ENCODE data around the gene CEP112. TPM values are rescaled to one million over a fixed set of nuclear protein-coding genes. Genes with fewer than 3 reads are reported as not detected.

The CEP112 gene
- total and polyA plus RNA-seq, 2 of the 4 experiments (the other 2 are of a cell fraction) = 2.5 to 5.6 TPM

- H3K4me3 ChIP-seq (ENCODE audit: insufficient read depth, low read depth, low read length) = no peak overlapping the region
- ATAC-seq (ENCODE audit: low read depth) (no peak), DNase-seq (no peak)
- no peaks in the 10 kb centered on the region for H3K27me3 ChIP-seq (ENCODE audit: control insufficient read depth, insufficient read depth, low read length)
- H2AK9ac ChIP-seq (replicated peaks; ENCODE audit: low read depth, low read length, poor library complexity) = no peak overlapping the region
- no peak overlapping the region for H2BK120ac ChIP-seq (ENCODE audit: low read depth, low read length)
- ChIA-PET POLR2A (ENCODE audit: unreplicated experiment) (no interaction called here), CTCF (no interaction called here)
- no TSS peak for BruUV-seq (replicated peaks)
- dilution Hi-C loops (cut with HindIII; ENCODE audit: low sequenced_read_pairs, unreplicated experiment) (no loop called here), in situ Hi-C loops (cut with MboI; ENCODE audit: low sequenced_read_pairs) (no loop called here), intact Hi-C loops (cut with micrococcal nuclease) (no loop called here)
- no peak for TF ChIP-seq RFX5 (IDR thresholded peaks at IDR 0.05; ENCODE audit: low read depth, low read length)
- no peak for TF ChIP-seq MXI1 (IDR thresholded peaks at IDR 0.05; ENCODE audit: borderline replicate concordance, low read depth, low read length)
- TF ChIP-seq SMC3 (IDR thresholded peaks at IDR 0.05; ENCODE audit: low read depth, low read length) = no peak
- no peak for TF ChIP-seq CEBPB (IDR thresholded peaks at IDR 0.05; ENCODE audit: low read depth, low read length)
- TF ChIP-seq, protein P1, sequence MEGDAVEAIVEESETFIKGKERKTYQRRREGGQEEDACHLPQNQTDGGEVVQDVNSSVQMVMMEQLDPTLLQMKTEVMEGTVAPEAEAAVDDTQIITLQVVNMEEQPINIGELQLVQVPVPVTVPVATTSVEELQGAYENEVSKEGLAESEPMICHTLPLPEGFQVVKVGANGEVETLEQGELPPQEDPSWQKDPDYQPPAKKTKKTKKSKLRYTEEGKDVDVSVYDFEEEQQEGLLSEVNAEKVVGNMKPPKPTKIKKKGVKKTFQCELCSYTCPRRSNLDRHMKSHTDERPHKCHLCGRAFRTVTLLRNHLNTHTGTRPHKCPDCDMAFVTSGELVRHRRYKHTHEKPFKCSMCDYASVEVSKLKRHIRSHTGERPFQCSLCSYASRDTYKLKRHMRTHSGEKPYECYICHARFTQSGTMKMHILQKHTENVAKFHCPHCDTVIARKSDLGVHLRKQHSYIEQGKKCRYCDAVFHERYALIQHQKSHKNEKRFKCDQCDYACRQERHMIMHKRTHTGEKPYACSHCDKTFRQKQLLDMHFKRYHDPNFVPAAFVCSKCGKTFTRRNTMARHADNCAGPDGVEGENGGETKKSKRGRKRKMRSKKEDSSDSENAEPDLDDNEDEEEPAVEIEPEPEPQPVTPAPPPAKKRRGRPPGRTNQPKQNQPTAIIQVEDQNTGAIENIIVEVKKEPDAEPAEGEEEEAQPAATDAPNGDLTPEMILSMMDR (conservative IDR thresholded peaks at IDR 0.05; ENCODE audit: low read depth, low read length) = no peak
- no peak for TF ChIP-seq RCOR1 (IDR thresholded peaks at IDR 0.05; ENCODE audit: insufficient replicate concordance, low read length)
- TF ChIP-seq MAFK (IDR thresholded peaks at IDR 0.05; ENCODE audit: low read depth, low read length) = no peak
- TF ChIP-seq NFE2L2 (IDR thresholded peaks at IDR 0.05; ENCODE audit: low read depth, low read length) = no peak
- no peak for TF ChIP-seq USF2 (IDR thresholded peaks at IDR 0.05; ENCODE audit: low read depth, low read length)
- H3K9ac ChIP-seq (ENCODE audit: low read depth, low read length) = no peak overlapping the region
- no peak overlapping the region for H3K27ac ChIP-seq (ENCODE audit: insufficient read depth, low read length)
- no CpG with 5 or more reads among the region's 1 CpG for WGBS, 2 experiments (ENCODE audit: extremely low coverage in 2 of 2, insufficient read length in 1 of 2)
- H3K18ac ChIP-seq (ENCODE audit: low read depth, low read length) = no peak overlapping the region
- H3K9me1 ChIP-seq (ENCODE audit: insufficient read depth, low read length) = no peaks in the 10 kb centered on the region
- no peak overlapping the region for H3K4me2 ChIP-seq (ENCODE audit: low read depth, low read length)
- H2AFZ ChIP-seq (replicated peaks; ENCODE audit: low read length, poor library complexity) = no peak overlapping the region
- no peaks in the 10 kb centered on the region for H3K79me1 ChIP-seq (ENCODE audit: low read depth in 1 of 2, low read length in 2 of 2)
- no peak overlapping the region for H3K14ac ChIP-seq (replicated peaks; ENCODE audit: low read depth, low read length)
- H4K5ac ChIP-seq (ENCODE audit: low read depth, low read length) = no peak overlapping the region
- H4K91ac ChIP-seq (ENCODE audit: insufficient read depth, low read depth, low read length) = no peak overlapping the region
- H3K56ac ChIP-seq (ENCODE audit: extremely low read depth, insufficient read depth, low read length) = no peak overlapping the region
- no peaks in the 10 kb centered on the region for H3K9me3 ChIP-seq (ENCODE audit: control insufficient read depth, insufficient read depth, low read length)
- no peak overlapping the region for H2AK5ac ChIP-seq (ENCODE audit: low read depth, low read length)
- H4K8ac ChIP-seq (ENCODE audit: low read depth in 2 of 2, low read length in 2 of 2) = no peak overlapping the region
- no peak overlapping the region for H3K4ac ChIP-seq (ENCODE audit: low read depth, low read length)
- no peak overlapping the region for H2BK20ac ChIP-seq (ENCODE audit: low read depth, low read length)
- no peak overlapping the region for H2BK5ac ChIP-seq (ENCODE audit: low read depth, low read length, poor library complexity, severe bottlenecking)
- H4K20me1 ChIP-seq (ENCODE audit: insufficient read depth, low read length) = no peaks in the 10 kb centered on the region
- H2BK15ac ChIP-seq (ENCODE audit: low read depth, low read length) = no peak overlapping the region
- no peaks in the 10 kb centered on the region for H3K36me3 ChIP-seq (ENCODE audit: control insufficient read depth, insufficient read depth, low read length)
- H3K4me1 ChIP-seq (ENCODE audit: control insufficient read depth, insufficient read depth, low read length) = no peaks in the 10 kb centered on the region
- no peak overlapping the region for H3K23ac ChIP-seq (ENCODE audit: low read depth, low read length)
Observed at GRCh38 chr17:65852911-65853310, 339.0 kb downstream of the CEP112 start.

All from IMR-90 (cell line).